ENCODE results near the gene TBC1D20. TPM values are rescaled to one million over a fixed set of nuclear protein-coding genes. Genes with fewer than 3 reads are reported as not detected.

The TBC1D20 gene
- total and polyA plus RNA-seq, 9 donors, result 19.1 to 40.1 (median 34.8) TPM

GRCh38 chr20:412081-412480 lies 50.3 kb downstream of the TBC1D20 start:
- H3K36me3 ChIP-seq, result no peaks in the 10 kb centered on the region
- H3K9me3 ChIP-seq, result no peaks in the 10 kb centered on the region
- peaks cover 8% of the 10 kb centered on the region for H3K4me1 ChIP-seq (ENCODE audit: insufficient read depth)
- no peak overlapping the region for H3K27ac ChIP-seq
- no peaks in the 10 kb centered on the region for H3K27me3 ChIP-seq
- 98% methylated on average over 3 of the region's 3 CpGs for WGBS, 3 donors
- H3K4me3 ChIP-seq, result no peak overlapping the region
- no peak for TF ChIP-seq EP300 (IDR thresholded peaks at IDR 0.05)
- no peak for TF ChIP-seq CTCF (IDR thresholded peaks at IDR 0.05)
- TF ChIP-seq POLR2A (IDR thresholded peaks at IDR 0.05), result no peak
- intact Hi-C loops (cut with DNase I), result no loop called here
- no peak for DNase-seq

GRCh38 chr20:409697-410559 lies 52.4 kb downstream of the TBC1D20 start:
- Histone ChIP-seq H3K9me3 (no peaks in the 10 kb centered on the region), H3K27me3 (no peaks in the 10 kb centered on the region), H3K4me1 (ENCODE audit: insufficient read depth) (peaks cover 7% of the 10 kb centered on the region), H3K36me3 (no peaks in the 10 kb centered on the region), H3K4me3 (no peak overlapping the region), H3K27ac (no peak overlapping the region)
- DNase-seq, result no peak
- intact Hi-C loops (cut with DNase I), result loop anchor here in 1 of 4 donors (2.0 to 10.0 kb wide), 2 partner anchors 55 to 61 kb away; partner anchors contain the start of gene TBC1D20
- TF ChIP-seq POLR2A (IDR thresholded peaks at IDR 0.05) (no peak), CTCF (IDR thresholded peaks at IDR 0.05) (no peak), EP300 (IDR thresholded peaks at IDR 0.05) (no peak)
- 73 to 82% (median 74%) methylated on average over 14 of the region's 14 CpGs for WGBS, 3 donors

GRCh38 chr20:408843-409696 lies 53.3 kb downstream of the TBC1D20 start:
- 8 to 12% (median 10%) methylated on average over 7 of the region's 7 CpGs for WGBS, 3 donors
- Histone ChIP-seq H3K27ac (peak overlapping the region; percentile 94 to 96), H3K4me1 (ENCODE audit: insufficient read depth) (peaks cover 7% of the 10 kb centered on the region), H3K36me3 (no peaks in the 10 kb centered on the region), H3K4me3 (peak overlapping the region; percentile 94), H3K27me3 (no peaks in the 10 kb centered on the region), H3K9me3 (no peaks in the 10 kb centered on the region)
- DNase-seq, result no peak
- no peak for TF ChIP-seq CTCF (IDR thresholded peaks at IDR 0.05)
- TF ChIP-seq EP300 (IDR thresholded peaks at IDR 0.05), result no peak
- no peak for TF ChIP-seq POLR2A (IDR thresholded peaks at IDR 0.05)
- intact Hi-C loops (cut with DNase I), result loop anchor here in 1 of 4 donors (2.0 to 10.0 kb wide), 2 partner anchors 56 to 60 kb away; partner anchors contain the start of gene TBC1D20
